Colonic mucosa (tissue), 4 donors: ENCODE measurements around the gene DEGS2. TPM values are rescaled to one million over a fixed set of nuclear protein-coding genes. Genes with fewer than 3 reads are reported as not detected.
"Not testable (repeated sequence)": the region's sequence is repeated elsewhere in the genome, so short reads cannot be mapped to it uniquely, and the experiment has no call there.

ENCODE experiments used
- DNase-seq: peaks from one replicate; pipeline ENCODE4 v3.0.0-alpha.2; 2020
- H3K27ac ChIP-seq: fragments of 200-600 bp; one replicate; pipeline ENCODE4 v1.8.0; 2021
- H3K27me3 ChIP-seq: fragments of 200-600 bp; one replicate; pipeline ENCODE4 v1.8.0; 2021
- H3K36me3 ChIP-seq: fragments of 200-600 bp; one replicate; pipeline ENCODE4 v1.8.0; 2021
- H3K4me1 ChIP-seq: fragments of 200-600 bp; one replicate; pipeline ENCODE4 v1.8.0; 2021; ENCODE audit warnings: mild to moderate bottlenecking
- H3K4me3 ChIP-seq: fragments of 200-600 bp; one replicate; pipeline ENCODE4 v1.8.0; 2021
- H3K9ac ChIP-seq, 2 donors: one replicate each; pipeline ENCODE4 v1.7.0; 2013; ENCODE audit warnings: control low read depth in 2 of 2, low read depth in 2 of 2, low read length in 2 of 2
- H3K9me3 ChIP-seq: fragments of 200-600 bp; one replicate; pipeline ENCODE4 v1.8.0; 2021
- intact Hi-C: fragments of 100-400 bp; cut with DNase I; formaldehyde crosslinking; loops from one replicate; pipeline ENCODE4 v1.14.1; 2022
- total RNA-seq, 2 donors: library from RNA; stranded (reverse); fragmentation: NEBNext Ultra II Directional in 1 of 2; extraction: Animal tissue kit (Norgen Biotek cat#: 25700) in 1 of 2; gene quantifications; one replicate each; pipeline ENCODE4 v1.2.1, GENCODE V29; 2021
- TF ChIP-seq, protein P1 (sequence below): fragments of 200-600 bp; IDR thresholded peaks from one replicate; pipeline ENCODE4 v1.8.0; 2022; ENCODE audit warnings: antibody characterized with exemption, mild to moderate bottlenecking
- donor health status: healthy.
- donor health status: DM: no; HTN: no; CAD: no.
- donor health status: DM: no; HTN: no; CAD: no.

DEGS2 gene
- total RNA-seq, 2 donors from 2014 or later = 37.0 to 54.3 TPM

DNA sequence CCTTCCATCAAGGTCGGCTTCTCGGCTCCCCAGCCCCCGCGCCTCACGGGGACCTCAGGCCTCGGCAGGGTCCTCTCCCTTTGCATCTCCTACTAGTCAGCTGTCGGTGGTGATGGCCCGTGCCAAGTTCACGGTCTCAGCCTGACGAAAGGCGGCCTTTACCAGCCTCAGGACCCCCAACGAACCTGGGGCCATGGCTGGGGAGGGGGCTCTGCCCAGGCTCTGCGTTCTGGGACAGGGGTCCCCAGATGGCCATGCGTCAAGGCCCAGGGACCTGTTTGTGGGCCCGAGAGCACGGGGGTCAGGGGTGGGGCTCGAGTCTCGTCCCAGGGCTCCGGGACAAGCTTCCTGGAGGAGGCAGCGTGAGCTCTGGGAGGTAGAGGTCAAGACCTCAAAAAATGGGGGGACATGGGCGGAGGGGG lies 32.8 kb upstream of the DEGS2 start:
- Histone ChIP-seq H3K9ac (peak overlapping the region; percentile 78 to 94), H3K4me3 (peak overlapping the region; percentile 35), H3K4me1 (peaks cover 9% of the 10 kb centered on the region), H3K9me3 (no peaks in the 10 kb centered on the region), H3K27ac (peak overlapping the region; percentile 76), H3K36me3 (no peaks in the 10 kb centered on the region), H3K27me3 (no peaks in the 10 kb centered on the region)
- TF ChIP-seq, protein P1, sequence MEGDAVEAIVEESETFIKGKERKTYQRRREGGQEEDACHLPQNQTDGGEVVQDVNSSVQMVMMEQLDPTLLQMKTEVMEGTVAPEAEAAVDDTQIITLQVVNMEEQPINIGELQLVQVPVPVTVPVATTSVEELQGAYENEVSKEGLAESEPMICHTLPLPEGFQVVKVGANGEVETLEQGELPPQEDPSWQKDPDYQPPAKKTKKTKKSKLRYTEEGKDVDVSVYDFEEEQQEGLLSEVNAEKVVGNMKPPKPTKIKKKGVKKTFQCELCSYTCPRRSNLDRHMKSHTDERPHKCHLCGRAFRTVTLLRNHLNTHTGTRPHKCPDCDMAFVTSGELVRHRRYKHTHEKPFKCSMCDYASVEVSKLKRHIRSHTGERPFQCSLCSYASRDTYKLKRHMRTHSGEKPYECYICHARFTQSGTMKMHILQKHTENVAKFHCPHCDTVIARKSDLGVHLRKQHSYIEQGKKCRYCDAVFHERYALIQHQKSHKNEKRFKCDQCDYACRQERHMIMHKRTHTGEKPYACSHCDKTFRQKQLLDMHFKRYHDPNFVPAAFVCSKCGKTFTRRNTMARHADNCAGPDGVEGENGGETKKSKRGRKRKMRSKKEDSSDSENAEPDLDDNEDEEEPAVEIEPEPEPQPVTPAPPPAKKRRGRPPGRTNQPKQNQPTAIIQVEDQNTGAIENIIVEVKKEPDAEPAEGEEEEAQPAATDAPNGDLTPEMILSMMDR = no peak
- DNase-seq = peak; percentile 27
- intact Hi-C loops = loop anchor here (5.0 kb wide), 3 partner anchors 70 to 210 kb away; no protein-coding TSS in a partner anchor

DNA sequence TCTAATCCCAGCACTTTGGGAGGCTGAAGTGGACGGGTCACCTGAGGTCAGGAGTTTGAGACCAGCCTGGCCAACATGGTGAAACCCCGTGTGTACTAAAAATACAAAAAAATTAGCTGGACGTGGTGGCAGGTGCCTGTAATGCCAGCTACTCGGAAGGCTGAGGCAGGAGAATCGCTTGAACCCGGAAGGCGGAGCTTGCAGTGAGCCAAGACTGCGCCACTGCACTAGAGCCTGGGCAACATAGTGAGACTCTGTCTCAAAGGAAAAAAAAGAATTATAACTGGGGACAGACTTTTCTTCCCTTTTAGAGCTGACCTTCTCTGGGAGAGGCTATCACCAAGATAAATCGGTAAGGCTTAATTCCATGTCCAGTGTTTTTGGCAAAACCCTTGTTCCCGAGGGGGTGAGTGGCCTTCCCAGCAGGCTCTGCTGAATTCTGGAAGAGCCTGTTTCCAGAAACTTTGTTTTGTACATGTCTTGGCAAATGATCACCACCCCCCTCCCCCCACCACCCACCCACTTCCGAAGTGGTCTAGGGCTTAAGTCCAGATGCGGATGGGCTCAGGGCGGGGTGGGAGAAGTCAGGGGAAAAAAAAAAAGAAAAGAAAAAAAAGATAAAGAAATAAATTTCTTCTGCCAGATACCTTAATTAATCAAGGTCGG lies 32.3 kb upstream of the DEGS2 start:
- Histone ChIP-seq H3K27ac (no peak overlapping the region), H3K36me3 (no peaks in the 10 kb centered on the region), H3K4me1 (peaks cover 9% of the 10 kb centered on the region), H3K9me3 (no peaks in the 10 kb centered on the region), H3K4me3 (no peak overlapping the region), H3K27me3 (no peaks in the 10 kb centered on the region), H3K9ac (peak overlapping the region in 1 of 2 donors; percentile 94)
- no peak for DNase-seq
- intact Hi-C loops = loop anchor here (5.0 kb wide), 3 partner anchors 69 to 209 kb away; no protein-coding TSS in a partner anchor
- TF ChIP-seq, protein P1 = no peak

DNA sequence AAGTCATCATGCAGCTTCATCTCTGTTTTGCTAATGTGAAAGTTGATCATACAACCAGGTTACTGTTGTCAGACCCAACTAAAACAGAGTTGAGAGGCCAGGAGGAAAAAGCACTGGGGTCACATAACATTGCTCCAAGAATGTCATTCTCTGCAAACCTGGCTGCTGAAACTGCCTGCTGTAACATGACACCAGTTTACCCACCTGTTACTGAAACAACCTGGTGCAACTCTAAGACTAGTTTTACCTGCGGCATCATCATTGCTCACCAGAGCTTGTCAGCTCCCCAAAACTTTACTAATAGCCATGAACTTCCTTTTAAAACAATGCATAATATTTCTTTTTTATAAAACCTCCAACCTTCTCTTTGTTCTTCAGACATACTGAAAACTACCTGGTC lies 30.7 kb upstream of the DEGS2 start:
- Histone ChIP-seq H3K4me1 (peaks cover 9% of the 10 kb centered on the region), H3K27ac (no peak overlapping the region), H3K27me3 (no peaks in the 10 kb centered on the region), H3K9me3 (no peaks in the 10 kb centered on the region), H3K36me3 (no peaks in the 10 kb centered on the region), H3K9ac (no peak overlapping the region), H3K4me3 (no peak overlapping the region)
- intact Hi-C loops = loop anchor here (5.0 kb wide), 3 partner anchors 68 to 208 kb away; no protein-coding TSS in a partner anchor
- DNase-seq = no peak
- TF ChIP-seq, protein P1 = no peak

DNA sequence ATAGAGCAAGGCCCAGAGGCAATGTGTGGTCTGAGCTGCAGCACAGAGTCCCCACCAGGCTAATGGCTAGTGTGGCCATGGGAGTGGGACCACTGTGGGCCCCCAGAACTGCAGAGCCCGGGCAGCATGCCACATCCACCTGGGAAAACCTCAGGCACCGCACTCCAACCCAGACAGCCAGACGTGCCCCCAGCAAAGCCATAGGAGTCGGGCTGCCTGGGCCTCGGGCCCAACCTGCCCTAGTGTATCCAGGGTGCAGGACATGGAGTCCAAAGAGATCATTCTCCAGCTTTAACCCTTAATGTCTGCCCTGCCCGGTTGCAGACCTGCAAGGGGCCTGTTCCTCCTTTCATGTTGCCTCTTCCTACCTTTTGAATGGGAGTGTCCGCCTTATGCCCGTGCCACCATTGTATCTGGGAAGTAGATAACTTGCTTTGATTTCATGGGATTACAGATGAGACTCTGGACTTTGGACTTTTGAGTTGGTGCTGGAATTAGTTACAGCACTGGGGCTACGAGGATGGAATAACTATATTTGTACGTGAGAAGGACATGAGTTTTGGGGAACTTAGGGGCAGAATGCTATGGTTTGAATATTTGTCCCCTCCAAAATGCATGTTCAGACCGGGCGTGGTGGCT lies 29.1 kb upstream of the DEGS2 start:
- Histone ChIP-seq H3K27me3 (no peaks in the 10 kb centered on the region), H3K4me3 (no peak overlapping the region), H3K9me3 (no peaks in the 10 kb centered on the region), H3K9ac (no peak overlapping the region), H3K27ac (no peak overlapping the region), H3K4me1 (peaks cover 9% of the 10 kb centered on the region), H3K36me3 (no peaks in the 10 kb centered on the region)
- no peak for DNase-seq
- TF ChIP-seq, protein P1 = no peak
- intact Hi-C loops = no loop called here

DNA sequence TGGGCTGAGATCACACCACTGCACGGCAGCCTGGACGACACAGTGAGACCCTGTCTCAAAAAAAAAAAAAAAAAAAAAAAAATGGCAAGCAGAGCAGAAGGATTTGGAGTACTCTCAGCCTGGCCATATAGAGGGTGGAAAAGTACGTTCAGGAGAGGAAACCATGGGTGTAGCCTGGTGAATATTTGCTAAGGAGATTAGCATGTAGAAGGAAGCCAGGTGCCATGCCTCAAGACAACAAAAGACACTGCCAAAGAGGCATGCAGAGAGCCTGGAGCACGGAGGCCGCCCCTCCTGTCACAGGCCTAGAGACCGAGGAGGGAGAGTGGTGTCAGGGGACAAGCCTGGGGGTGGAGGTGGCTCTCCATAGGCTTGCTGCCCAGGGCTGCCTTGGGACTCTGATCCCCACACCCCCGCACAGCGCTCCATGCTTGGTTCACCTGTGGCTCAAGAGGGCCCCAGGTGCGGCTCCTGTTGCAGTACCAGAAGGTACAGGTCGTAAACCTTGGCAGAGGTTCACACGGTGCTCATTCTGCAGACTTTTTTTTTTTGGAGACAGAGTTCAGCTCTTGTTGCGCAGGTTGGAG lies 27.9 kb upstream of the DEGS2 start:
- intact Hi-C loops = no loop called here
- Histone ChIP-seq H3K27ac (no peak overlapping the region), H3K36me3 (no peaks in the 10 kb centered on the region), H3K27me3 (no peaks in the 10 kb centered on the region), H3K9me3 (no peaks in the 10 kb centered on the region), H3K4me3 (no peak overlapping the region), H3K4me1 (peaks cover 8% of the 10 kb centered on the region), H3K9ac (no peak overlapping the region)
- TF ChIP-seq, protein P1 = no peak
- peak; percentile 73 for DNase-seq

DNA sequence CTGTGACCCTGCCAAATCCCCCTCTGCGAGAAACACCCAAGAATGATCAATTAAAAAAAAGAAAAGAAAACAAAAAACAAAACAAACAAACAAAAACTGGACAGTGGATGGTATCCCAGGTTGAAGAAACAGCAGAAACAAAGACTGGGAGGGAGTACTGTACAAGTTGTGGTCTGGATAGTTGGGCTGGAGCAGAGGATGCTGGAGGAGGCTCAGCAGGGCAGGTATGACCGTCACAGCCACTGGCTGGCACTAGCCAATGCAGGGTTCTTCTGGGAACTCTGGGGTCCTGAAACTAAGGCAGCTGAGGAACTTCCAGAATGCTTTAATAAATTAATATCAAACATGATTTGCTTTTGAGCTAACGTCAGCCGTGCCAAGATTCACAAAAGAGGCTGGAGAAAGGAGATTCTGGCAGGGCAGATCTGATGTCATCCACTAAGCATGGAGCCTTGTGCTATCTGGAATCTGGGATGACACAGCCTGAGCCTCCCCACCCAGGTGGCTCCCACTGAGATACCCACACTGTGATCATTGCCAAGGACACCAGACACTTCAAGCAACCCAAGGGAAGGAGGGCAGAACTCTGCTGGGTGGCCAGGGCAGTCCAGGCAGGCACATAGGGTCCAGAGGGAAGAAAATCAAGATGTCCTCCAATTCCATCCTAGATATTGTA lies 22.6 kb upstream of the DEGS2 start:
- H3K36me3 ChIP-seq, H3K27ac ChIP-seq, H3K4me1 ChIP-seq, H3K4me3 ChIP-seq, intact Hi-C loops, DNase-seq, H3K27me3 ChIP-seq, H3K9ac ChIP-seq, H3K9me3 ChIP-seq: not testable (repeated sequence)

DNA sequence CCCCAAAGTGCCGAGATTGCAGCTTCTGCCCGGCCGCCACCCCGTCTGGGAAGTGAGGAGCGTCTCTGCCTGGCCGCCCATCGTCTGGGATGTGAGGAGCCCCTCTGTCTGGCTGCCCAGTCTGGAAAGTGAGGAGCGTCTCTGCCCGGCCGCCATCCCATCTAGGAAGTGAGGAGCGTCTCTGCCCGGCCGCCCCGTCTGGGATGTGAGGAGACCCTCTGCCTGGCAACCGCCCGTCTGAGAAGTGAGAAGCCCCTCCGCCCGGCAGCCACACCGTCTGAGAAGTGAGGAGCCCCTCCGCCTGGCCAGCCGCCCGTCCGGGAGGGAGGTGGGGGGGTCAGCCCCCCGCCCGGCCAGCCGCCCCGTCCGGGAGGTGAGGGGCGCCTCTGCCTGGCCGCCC lies 21.2 kb upstream of the DEGS2 start:
- intact Hi-C loops, DNase-seq, H3K36me3 ChIP-seq, H3K27me3 ChIP-seq, H3K9ac ChIP-seq, H3K4me1 ChIP-seq, H3K4me3 ChIP-seq, H3K9me3 ChIP-seq, H3K27ac ChIP-seq: not testable (repeated sequence)
